ENCODE measurements around the gene NALCN. TPM values are rescaled to one million over a fixed set of nuclear protein-coding genes. Genes with fewer than 3 reads are reported as not detected.

The NALCN gene
- total and polyA plus RNA-seq, 2 donors (not counting 1 experiment from before 2014, with no cell fraction given): not detected

DNA sequence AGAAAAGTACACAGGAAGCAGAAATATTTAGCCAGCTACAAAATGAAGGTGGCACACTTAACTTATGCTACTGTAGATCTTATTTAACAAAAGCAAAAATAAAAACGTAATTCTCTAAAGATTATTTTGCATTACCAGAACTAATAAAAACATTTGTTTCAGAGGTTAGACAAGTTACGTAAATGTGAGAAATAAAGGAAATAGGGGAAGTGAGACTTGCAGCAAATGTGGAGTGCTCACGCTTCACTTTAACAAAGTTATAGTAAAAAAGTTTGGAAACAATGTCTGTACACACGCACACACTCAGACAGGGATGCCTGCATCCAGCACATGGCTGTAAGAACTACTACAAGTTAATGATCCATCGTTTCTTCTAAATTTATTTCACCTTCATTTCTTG lies 83.7 kb downstream of the NALCN start:
- POLR2A ChIA-PET: no interaction called here
- TF ChIP-seq EZH2 (IDR thresholded peaks at IDR 0.05; ENCODE audit: borderline replicate concordance, insufficient read depth, low read depth, low read length, poor library complexity, severe bottlenecking): no peak
- TF ChIP-seq, protein P1, sequence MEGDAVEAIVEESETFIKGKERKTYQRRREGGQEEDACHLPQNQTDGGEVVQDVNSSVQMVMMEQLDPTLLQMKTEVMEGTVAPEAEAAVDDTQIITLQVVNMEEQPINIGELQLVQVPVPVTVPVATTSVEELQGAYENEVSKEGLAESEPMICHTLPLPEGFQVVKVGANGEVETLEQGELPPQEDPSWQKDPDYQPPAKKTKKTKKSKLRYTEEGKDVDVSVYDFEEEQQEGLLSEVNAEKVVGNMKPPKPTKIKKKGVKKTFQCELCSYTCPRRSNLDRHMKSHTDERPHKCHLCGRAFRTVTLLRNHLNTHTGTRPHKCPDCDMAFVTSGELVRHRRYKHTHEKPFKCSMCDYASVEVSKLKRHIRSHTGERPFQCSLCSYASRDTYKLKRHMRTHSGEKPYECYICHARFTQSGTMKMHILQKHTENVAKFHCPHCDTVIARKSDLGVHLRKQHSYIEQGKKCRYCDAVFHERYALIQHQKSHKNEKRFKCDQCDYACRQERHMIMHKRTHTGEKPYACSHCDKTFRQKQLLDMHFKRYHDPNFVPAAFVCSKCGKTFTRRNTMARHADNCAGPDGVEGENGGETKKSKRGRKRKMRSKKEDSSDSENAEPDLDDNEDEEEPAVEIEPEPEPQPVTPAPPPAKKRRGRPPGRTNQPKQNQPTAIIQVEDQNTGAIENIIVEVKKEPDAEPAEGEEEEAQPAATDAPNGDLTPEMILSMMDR (IDR thresholded peaks at IDR 0.05): no peak
- Histone ChIP-seq H3K27me3 (replicated peaks in 1 of 4; ENCODE audit: control extremely low read depth in 1 of 4, control insufficient read depth in 3 of 4, insufficient read depth in 4 of 4, low read length in 3 of 4) (no peaks in the 10 kb centered on the region), H3K4me3 (ENCODE audit: control extremely low read depth in 1 of 5, extremely low read depth in 1 of 5, insufficient read depth in 1 of 5, low read depth in 2 of 5, low read length in 4 of 5) (no peak overlapping the region), H3K4me1 (ENCODE audit: control insufficient read depth in 2 of 2, insufficient read depth in 2 of 2, low read length in 2 of 2) (no peaks in the 10 kb centered on the region), H4K20me1 (ENCODE audit: control insufficient read depth, insufficient read depth, low read length, poor library complexity, severe bottlenecking) (no peaks in the 10 kb centered on the region), H3K9ac (ENCODE audit: low read length) (no peak overlapping the region), H2AFZ (ENCODE audit: insufficient read depth, low read depth, low read length, poor library complexity, severe bottlenecking) (no peak overlapping the region), H3K4me2 (replicated peaks; ENCODE audit: low read depth, low read length, poor library complexity, severe bottlenecking) (no peak overlapping the region), H3K79me2 (ENCODE audit: control insufficient read depth, insufficient read depth, low read length) (no peaks in the 10 kb centered on the region), H3K9me3 (ENCODE audit: control extremely low read depth in 1 of 3, control insufficient read depth in 2 of 3, insufficient read depth in 1 of 3, low read length in 2 of 3) (no peaks in the 10 kb centered on the region), H3K36me3 (replicated peaks in 1 of 2; ENCODE audit: control extremely low read depth in 1 of 2, control insufficient read depth in 1 of 2, extremely low read depth in 1 of 2, insufficient read depth in 2 of 2, low read length in 1 of 2) (no peaks in the 10 kb centered on the region), H3K27ac (ENCODE audit: low read length in 2 of 2) (no peak overlapping the region)
- Mint-ChIP-seq H3K27me3 (no peaks in the 10 kb centered on the region), H3K27ac (no peak overlapping the region), H3K4me1 (no peaks in the 10 kb centered on the region), H3K4me3 (no peak overlapping the region), H3K9me3 (ENCODE audit: insufficient read depth) (no peaks in the 10 kb centered on the region)
- ATAC-seq (ENCODE audit: low read depth): no peak
- CTCF ChIA-PET: no interaction called here
- no peak for DNase-seq
- intact Hi-C loops (cut with micrococcal nuclease): no loop called here
- no CpG with 5 or more reads among the region's 5 CpGs for WGBS (ENCODE audit: insufficient coverage)

DNA sequence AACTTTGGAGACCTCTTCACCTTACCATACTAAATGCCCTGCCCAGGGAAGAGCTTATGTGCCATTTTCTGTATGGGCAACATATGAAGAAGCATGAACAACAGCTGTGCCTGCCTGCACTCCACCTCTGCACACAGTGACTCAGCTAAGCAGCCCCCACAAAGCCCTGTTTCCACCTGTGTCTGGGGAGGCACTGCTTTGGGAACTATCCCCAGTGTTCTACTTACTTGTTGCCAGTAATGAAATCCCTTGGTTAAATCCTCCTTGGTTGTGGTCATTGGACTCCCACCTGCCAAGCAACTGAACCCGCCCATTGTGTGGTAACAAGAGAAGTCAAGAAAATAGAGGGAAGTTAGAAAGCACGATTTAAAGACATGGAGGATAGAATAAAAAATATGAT lies 84.6 kb downstream of the NALCN start:
- Histone ChIP-seq H3K9ac (ENCODE audit: low read length) (no peak overlapping the region), H3K4me3 (ENCODE audit: control extremely low read depth in 1 of 5, extremely low read depth in 1 of 5, insufficient read depth in 1 of 5, low read depth in 2 of 5, low read length in 4 of 5) (no peak overlapping the region), H3K79me2 (ENCODE audit: control insufficient read depth, insufficient read depth, low read length) (no peaks in the 10 kb centered on the region), H3K4me1 (ENCODE audit: control insufficient read depth in 2 of 2, insufficient read depth in 2 of 2, low read length in 2 of 2) (no peaks in the 10 kb centered on the region), H3K4me2 (replicated peaks; ENCODE audit: low read depth, low read length, poor library complexity, severe bottlenecking) (no peak overlapping the region), H3K9me3 (ENCODE audit: control extremely low read depth in 1 of 3, control insufficient read depth in 2 of 3, insufficient read depth in 1 of 3, low read length in 2 of 3) (no peaks in the 10 kb centered on the region), H3K27ac (ENCODE audit: low read length in 2 of 2) (no peak overlapping the region), H2AFZ (ENCODE audit: insufficient read depth, low read depth, low read length, poor library complexity, severe bottlenecking) (no peak overlapping the region), H4K20me1 (ENCODE audit: control insufficient read depth, insufficient read depth, low read length, poor library complexity, severe bottlenecking) (no peaks in the 10 kb centered on the region), H3K27me3 (replicated peaks in 1 of 4; ENCODE audit: control extremely low read depth in 1 of 4, control insufficient read depth in 3 of 4, insufficient read depth in 4 of 4, low read length in 3 of 4) (no peaks in the 10 kb centered on the region), H3K36me3 (replicated peaks in 1 of 2; ENCODE audit: control extremely low read depth in 1 of 2, control insufficient read depth in 1 of 2, extremely low read depth in 1 of 2, insufficient read depth in 2 of 2, low read length in 1 of 2) (no peaks in the 10 kb centered on the region)
- ATAC-seq (ENCODE audit: low read depth) (no peak), DNase-seq (no peak)
- WGBS (ENCODE audit: insufficient coverage): no CpG with 5 or more reads among the region's 2 CpGs
- Mint-ChIP-seq H3K4me1 (no peaks in the 10 kb centered on the region), H3K27ac (no peak overlapping the region), H3K9me3 (ENCODE audit: insufficient read depth) (no peaks in the 10 kb centered on the region), H3K4me3 (no peak overlapping the region), H3K27me3 (no peaks in the 10 kb centered on the region)
- POLR2A ChIA-PET: no interaction called here
- TF ChIP-seq, protein P1 (IDR thresholded peaks at IDR 0.05): no peak
- TF ChIP-seq EZH2 (IDR thresholded peaks at IDR 0.05; ENCODE audit: borderline replicate concordance, insufficient read depth, low read depth, low read length, poor library complexity, severe bottlenecking): no peak
- intact Hi-C loops (cut with micrococcal nuclease): no loop called here
- CTCF ChIA-PET: no interaction called here

Measured in B cell (primary cell).